Fibroblast of pulmonary artery (primary cell): ENCODE data around the gene SPSB4.

Experiments
- DNase-seq: peaks from one replicate; pipeline ENCODE4 v3.0.0-alpha.2; 2010; ENCODE audit warnings: low read depth
- H3K4me3 ChIP-seq: replicated peaks from 2 replicates; pipeline ENCODE4 v1.5.1; 2011; ENCODE audit warnings: low read depth, mild to moderate bottlenecking, control low read depth, low read length, moderate library complexity
- TF ChIP-seq, protein P1 (sequence below): IDR thresholded peaks from 2 replicates; pipeline ENCODE4 v1.5.1; 2011; ENCODE audit warnings: mild to moderate bottlenecking, control low read depth, low read length, inconsistent platforms; ENCODE audit errors: missing control alignments

Gene SPSB4

DNA sequence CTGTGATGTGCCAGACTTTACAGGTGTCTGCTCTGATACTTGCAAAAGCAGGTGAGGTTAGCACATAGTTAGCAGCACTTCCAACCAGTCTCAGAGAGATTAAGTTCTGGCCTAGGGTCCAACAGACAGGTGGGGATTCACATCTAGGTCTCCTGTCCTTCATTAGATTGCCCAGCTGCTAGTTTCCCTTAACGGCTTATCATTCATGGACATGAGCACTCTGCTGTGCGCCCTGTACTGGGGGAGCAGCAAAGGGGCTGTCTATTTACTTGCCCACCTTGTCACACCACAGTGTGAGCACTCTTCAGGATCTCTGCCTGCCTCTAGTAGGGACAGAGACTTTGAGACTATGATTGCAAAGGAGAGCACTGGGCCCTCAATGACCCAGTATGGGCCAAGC, 8.7 kb downstream of the SPSB4 start:
- no peak for DNase-seq
- no peak overlapping the region for H3K4me3 ChIP-seq
- TF ChIP-seq, protein P1, sequence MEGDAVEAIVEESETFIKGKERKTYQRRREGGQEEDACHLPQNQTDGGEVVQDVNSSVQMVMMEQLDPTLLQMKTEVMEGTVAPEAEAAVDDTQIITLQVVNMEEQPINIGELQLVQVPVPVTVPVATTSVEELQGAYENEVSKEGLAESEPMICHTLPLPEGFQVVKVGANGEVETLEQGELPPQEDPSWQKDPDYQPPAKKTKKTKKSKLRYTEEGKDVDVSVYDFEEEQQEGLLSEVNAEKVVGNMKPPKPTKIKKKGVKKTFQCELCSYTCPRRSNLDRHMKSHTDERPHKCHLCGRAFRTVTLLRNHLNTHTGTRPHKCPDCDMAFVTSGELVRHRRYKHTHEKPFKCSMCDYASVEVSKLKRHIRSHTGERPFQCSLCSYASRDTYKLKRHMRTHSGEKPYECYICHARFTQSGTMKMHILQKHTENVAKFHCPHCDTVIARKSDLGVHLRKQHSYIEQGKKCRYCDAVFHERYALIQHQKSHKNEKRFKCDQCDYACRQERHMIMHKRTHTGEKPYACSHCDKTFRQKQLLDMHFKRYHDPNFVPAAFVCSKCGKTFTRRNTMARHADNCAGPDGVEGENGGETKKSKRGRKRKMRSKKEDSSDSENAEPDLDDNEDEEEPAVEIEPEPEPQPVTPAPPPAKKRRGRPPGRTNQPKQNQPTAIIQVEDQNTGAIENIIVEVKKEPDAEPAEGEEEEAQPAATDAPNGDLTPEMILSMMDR, result no peak

DNA sequence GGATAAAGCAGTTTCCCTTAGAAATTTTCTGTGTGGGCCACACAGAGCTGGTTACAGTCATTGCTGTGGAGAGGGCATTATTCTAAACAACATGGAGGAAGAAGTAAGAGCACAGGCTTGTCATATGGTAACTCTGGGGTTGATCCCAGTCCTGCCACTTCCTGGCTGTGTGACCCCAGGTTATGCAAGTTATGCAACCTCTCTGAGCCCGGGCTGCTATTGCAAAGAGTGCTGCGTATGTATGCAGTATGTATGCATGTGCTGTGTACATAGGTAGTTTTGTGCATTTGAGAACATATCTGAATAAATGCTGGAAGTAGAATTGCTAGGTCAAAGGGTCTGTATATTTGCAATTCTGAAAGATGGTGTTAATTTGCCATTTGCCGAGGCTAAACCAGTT, 9.2 kb downstream of the SPSB4 start:
- no peak for DNase-seq
- H3K4me3 ChIP-seq, result no peak overlapping the region
- TF ChIP-seq, protein P1, result no peak

DNA sequence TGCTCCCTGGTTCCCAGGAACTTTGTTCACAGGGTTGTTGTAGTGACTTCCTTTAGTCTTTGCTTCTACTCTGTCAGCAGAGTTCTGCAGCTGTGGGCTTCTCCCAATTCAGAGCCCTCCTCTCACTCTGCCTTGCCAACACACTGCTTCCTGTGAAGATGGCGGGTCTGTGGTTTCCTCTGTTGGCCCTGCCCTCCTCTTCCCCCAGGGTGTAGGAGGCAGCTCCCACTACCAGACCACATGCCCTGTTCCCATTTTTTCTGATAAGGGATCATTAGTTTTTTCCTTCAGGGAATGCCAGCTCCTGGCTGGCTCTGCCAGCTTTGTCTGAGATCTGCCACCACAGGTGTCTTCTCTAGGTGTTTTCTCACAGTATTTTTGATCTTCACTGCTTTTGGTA, 12.7 kb downstream of the SPSB4 start:
- TF ChIP-seq, protein P1, result no peak
- H3K4me3 ChIP-seq, result no peak overlapping the region
- DNase-seq, result no peak

DNA sequence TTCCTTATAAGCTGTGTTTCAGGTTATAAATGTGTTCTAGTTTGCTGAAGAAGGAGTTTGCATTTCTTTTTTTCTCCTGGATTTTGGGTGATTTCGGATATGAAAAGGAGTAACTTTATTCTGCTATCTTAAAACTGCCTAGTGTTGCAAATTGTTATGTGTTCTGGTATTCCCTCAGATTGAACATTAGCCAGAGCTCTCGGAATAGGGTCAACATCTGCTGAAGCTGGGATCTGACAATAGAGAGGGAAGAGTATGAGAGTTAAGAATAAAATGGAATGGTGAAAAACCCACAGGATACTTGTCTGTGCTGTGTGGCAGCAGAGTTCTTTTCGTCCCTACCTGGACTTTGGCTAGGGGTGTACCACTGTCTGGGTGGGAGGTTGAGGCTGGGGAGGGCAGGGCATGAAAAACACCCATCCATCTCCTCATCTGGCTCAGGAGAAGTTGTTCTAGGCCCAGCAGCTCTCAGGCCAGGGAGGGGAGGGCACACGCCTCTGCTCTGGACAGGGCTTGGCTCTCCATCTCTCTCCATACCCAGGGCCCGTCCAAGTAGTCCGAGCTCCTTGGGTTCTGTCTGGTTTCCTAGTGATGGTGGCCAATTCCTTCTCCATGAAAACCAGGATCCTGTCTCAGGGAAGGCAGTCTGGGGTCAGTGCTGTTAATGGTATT, 13.2 kb downstream of the SPSB4 start:
- H3K4me3 ChIP-seq, result no peak overlapping the region
- DNase-seq, result no peak
- TF ChIP-seq, protein P1, result no peak

DNA sequence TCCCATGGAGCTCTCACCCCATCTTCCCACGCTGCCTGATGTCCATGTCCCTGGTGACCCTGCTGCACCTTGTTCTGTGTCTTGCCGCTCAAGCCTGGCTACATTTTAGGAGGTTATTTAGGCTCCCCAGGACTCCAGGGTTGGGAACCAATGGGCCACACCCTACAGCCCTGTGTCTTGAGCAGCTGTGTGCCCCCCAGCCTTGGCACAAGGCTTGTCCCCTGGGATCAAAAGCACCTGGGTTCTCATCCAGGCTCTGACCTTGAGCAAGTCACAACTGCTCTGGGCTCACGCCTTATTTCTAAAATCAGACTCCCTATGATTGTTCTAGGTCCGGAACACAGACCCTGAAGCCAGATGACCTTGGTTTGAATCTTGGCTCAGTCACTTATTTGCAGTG, 14.1 kb downstream of the SPSB4 start:
- no peak for DNase-seq
- TF ChIP-seq, protein P1, result no peak
- no peak overlapping the region for H3K4me3 ChIP-seq

DNA sequence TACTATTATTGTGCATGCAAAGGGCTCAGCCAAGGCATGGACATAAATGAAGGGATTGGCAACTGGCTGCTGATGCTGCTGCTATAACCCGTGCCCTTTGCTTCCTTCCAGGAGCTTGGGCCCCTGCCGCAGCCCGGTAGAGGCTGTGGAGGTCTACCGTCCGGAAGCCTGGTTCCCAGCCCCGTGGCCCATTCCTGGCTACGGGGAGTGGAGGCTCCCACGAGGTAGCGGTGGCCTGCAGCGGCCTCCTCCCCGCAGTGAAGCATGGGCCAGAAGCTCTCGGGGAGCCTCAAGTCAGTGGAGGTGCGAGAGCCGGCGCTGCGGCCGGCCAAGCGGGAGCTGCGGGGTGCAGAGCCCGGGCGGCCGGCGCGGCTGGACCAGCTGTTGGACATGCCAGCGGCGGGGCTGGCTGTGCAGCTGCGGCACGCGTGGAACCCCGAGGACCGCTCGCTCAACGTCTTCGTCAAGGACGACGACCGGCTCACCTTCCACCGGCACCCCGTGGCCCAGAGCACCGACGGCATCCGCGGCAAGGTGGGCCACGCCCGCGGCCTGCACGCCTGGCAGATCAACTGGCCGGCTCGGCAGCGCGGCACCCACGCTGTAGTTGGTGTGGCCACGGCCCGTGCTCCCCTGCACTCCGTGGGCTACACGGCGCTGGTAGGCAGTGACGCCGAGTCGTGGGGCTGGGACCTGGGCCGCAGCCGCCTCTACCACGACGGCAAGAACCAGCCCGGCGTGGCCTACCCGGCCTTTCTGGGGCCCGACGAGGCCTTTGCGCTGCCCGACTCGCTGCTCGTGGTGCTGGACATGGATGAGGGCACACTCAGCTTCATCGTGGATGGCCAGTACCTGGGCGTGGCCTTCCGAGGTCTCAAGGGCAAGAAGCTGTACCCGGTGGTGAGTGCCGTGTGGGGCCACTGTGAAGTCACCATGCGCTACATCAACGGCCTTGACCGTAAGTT, 15.0 kb downstream of the SPSB4 start:
- DNase-seq, result no peak
- TF ChIP-seq, protein P1, result no peak
- H3K4me3 ChIP-seq, result no peak overlapping the region
